IMR-90 (cell line): Measurements from ENCODE around the gene DNAJC17. TPM values are rescaled to one million over a fixed set of nuclear protein-coding genes. Genes with fewer than 3 reads are reported as not detected.

Source experiments
- ATAC-seq: fragments of 200-7000 bp; cut with Tn5 transposase; 2 replicates; pipeline ENCODE4 v1.9.1; 2020; ENCODE audit warnings: low read depth, mild to moderate bottlenecking, moderate library complexity
- BruUV-seq: library from RNA; stranded (reverse); fragments of 400-500 nt; replicated peaks from 2 replicates; lab custom pipeline; 2021; lab: Mats Ljungman, UMichigan
- CTCF ChIA-PET: fragments of 300-600 bp; formaldehyde crosslinking; extraction: SDS; loops from one replicate; lab custom pipeline; 2021; ENCODE audit warnings: antibody characterized with exemption; lab: Yijun Ruan, JAX
- POLR2A ChIA-PET: fragments of 300-600 bp; sonication (Branson Sonifier 250); formaldehyde crosslinking; loops from one replicate; lab custom pipeline; 2022; ENCODE audit warnings: antibody characterized with exemption; ENCODE audit not compliant: unreplicated experiment; lab: Charles Lee
- DNase-seq: peaks from one replicate; pipeline ENCODE4 v3.0.0; 2013
- H2AFZ ChIP-seq: replicated peaks from 2 replicates; pipeline ENCODE3; 2013; ENCODE audit warnings: low read length, mild to moderate bottlenecking; ENCODE audit not compliant: poor library complexity
- H2AK5ac ChIP-seq: 2 replicates; pipeline ENCODE4 v1.6.1; 2013; ENCODE audit warnings: low read depth, low read length, inconsistent platforms
- H2AK9ac ChIP-seq: replicated peaks from 2 replicates; pipeline ENCODE3; 2013; ENCODE audit warnings: mild to moderate bottlenecking, low read depth, low read length, moderate library complexity; ENCODE audit not compliant: poor library complexity
- H2BK120ac ChIP-seq: 2 replicates; pipeline ENCODE4 v1.6.1; 2013; ENCODE audit warnings: low read depth, low read length, inconsistent platforms
- H2BK15ac ChIP-seq: 3 replicates; pipeline ENCODE4 v1.6.1; 2013; ENCODE audit warnings: low read depth, low read length, inconsistent platforms
- H2BK20ac ChIP-seq: 2 replicates; pipeline ENCODE4 v1.6.1; 2013; ENCODE audit warnings: low read depth, mild to moderate bottlenecking, inconsistent platforms, low read length, moderate library complexity
- H2BK5ac ChIP-seq: 2 replicates; pipeline ENCODE4 v1.6.1; 2013; ENCODE audit warnings: mild to moderate bottlenecking, low read depth, low read length, inconsistent platforms; ENCODE audit not compliant: poor library complexity, severe bottlenecking
- H3K14ac ChIP-seq: replicated peaks from 2 replicates; pipeline ENCODE4 v1.6.1; 2013; ENCODE audit warnings: low read depth, low read length, inconsistent platforms
- H3K18ac ChIP-seq: 2 replicates; pipeline ENCODE4 v1.6.1; 2013; ENCODE audit warnings: low read depth, low read length, control low read depth
- H3K23ac ChIP-seq: 2 replicates; pipeline ENCODE4 v1.6.1; 2013; ENCODE audit warnings: low read depth, low read length, inconsistent platforms
- H3K27ac ChIP-seq: 2 replicates; pipeline ENCODE4 v1.5.1; 2013; ENCODE audit warnings: mild to moderate bottlenecking, control low read depth, low read length; ENCODE audit not compliant: insufficient read depth
- H3K27me3 ChIP-seq: 2 replicates; pipeline ENCODE4 v1.6.1; 2013; ENCODE audit warnings: low read length; ENCODE audit not compliant: control insufficient read depth, insufficient read depth
- H3K36me3 ChIP-seq: 2 replicates; pipeline ENCODE4 v1.6.1; 2013; ENCODE audit warnings: low read length, mixed read lengths; ENCODE audit not compliant: control insufficient read depth, insufficient read depth
- H3K4ac ChIP-seq: 2 replicates; pipeline ENCODE4 v1.6.1; 2013; ENCODE audit warnings: low read depth, low read length, inconsistent platforms
- H3K4me1 ChIP-seq: 2 replicates; pipeline ENCODE4 v1.6.1; 2013; ENCODE audit warnings: low read length, mixed read lengths; ENCODE audit not compliant: control insufficient read depth, insufficient read depth
- H3K4me2 ChIP-seq: 2 replicates; pipeline ENCODE4 v1.6.1; 2013; ENCODE audit warnings: low read depth, mild to moderate bottlenecking, control low read depth, low read length, moderate library complexity
- H3K4me3 ChIP-seq: 2 replicates; pipeline ENCODE4 v1.5.1; 2013; ENCODE audit warnings: low read depth, mild to moderate bottlenecking, control low read depth, low read length, moderate library complexity; ENCODE audit not compliant: insufficient read depth
- H3K56ac ChIP-seq: 2 replicates; pipeline ENCODE4 v1.6.1; 2013; ENCODE audit warnings: low read length, inconsistent platforms; ENCODE audit not compliant: insufficient read depth; ENCODE audit errors: extremely low read depth
- H3K79me1 ChIP-seq, 2 experiments: 2 replicates each; pipeline ENCODE4 v1.6.1; 2013; ENCODE audit warnings: low read length in 2 of 2, inconsistent platforms in 1 of 2, low read depth in 1 of 2
- H3K9ac ChIP-seq: 2 replicates; pipeline ENCODE4 v1.6.1; 2013; ENCODE audit warnings: low read depth, low read length, control low read depth
- H3K9me1 ChIP-seq: 2 replicates; pipeline ENCODE4 v1.6.1; 2013; ENCODE audit warnings: low read length, inconsistent platforms; ENCODE audit not compliant: insufficient read depth
- H3K9me3 ChIP-seq: 2 replicates; pipeline ENCODE4 v1.6.1; 2013; ENCODE audit warnings: low read length; ENCODE audit not compliant: control insufficient read depth, insufficient read depth
- H4K20me1 ChIP-seq: 2 replicates; pipeline ENCODE4 v1.6.1; 2013; ENCODE audit warnings: low read length, inconsistent platforms; ENCODE audit not compliant: insufficient read depth
- H4K5ac ChIP-seq: 2 replicates; pipeline ENCODE4 v1.6.1; 2013; ENCODE audit warnings: mild to moderate bottlenecking, low read depth, low read length, control low read depth
- H4K8ac ChIP-seq, 2 experiments: 2 replicates each; pipeline ENCODE4 v1.6.1; 2013; ENCODE audit warnings: low read depth in 2 of 2, low read length in 2 of 2, control low read depth in 1 of 2, inconsistent platforms in 1 of 2
- H4K91ac ChIP-seq: 2 replicates; pipeline ENCODE4 v1.6.1; 2013; ENCODE audit warnings: low read depth, low read length, inconsistent platforms; ENCODE audit not compliant: insufficient read depth
- CEBPB ChIP-seq: IDR thresholded peaks from 2 replicates; pipeline ENCODE4 v1.6.1; 2012; ENCODE audit warnings: low read depth, low read length, improper control_type of control experiment
- MXI1 ChIP-seq: IDR thresholded peaks from 2 replicates; pipeline ENCODE4 v1.6.1; 2012; ENCODE audit warnings: low read depth, mild to moderate bottlenecking, low read length, moderate library complexity, borderline replicate concordance
- NFE2L2 ChIP-seq: fragments of 150-350 bp; IDR thresholded peaks from 2 replicates; pipeline ENCODE4 v1.6.1; 2016; ENCODE audit warnings: low read depth, mild to moderate bottlenecking, low read length
- POLR2A ChIP-seq: IDR thresholded peaks from 2 replicates; pipeline ENCODE4 v1.6.1; 2012; ENCODE audit warnings: mild to moderate bottlenecking, low read depth, low read length
- WGBS, 2 experiments: methylation state at CpG; one replicate each; pipeline versions ENCODE4 v1.1.5 to v1.1.7; 2013; ENCODE audit warnings: missing lambda C conversion rate in 2 of 2; ENCODE audit not compliant: insufficient read length in 1 of 2; ENCODE audit errors: extremely low coverage in 2 of 2; 5-methylcytosine and 5-hydroxymethylcytosine counted together
- dilution Hi-C: fragments of 300-500 bp; cut with HindIII; formaldehyde crosslinking; loops from one replicate; pipeline ENCODE4 v1.14.3; 2018; ENCODE audit warnings: low sequenced_read_pairs; ENCODE audit not compliant: unreplicated experiment
- in situ Hi-C: fragments of 300-500 bp; cut with MboI; formaldehyde crosslinking; loops from 3 replicates; pipeline ENCODE4 v1.14.3; 2019; ENCODE audit warnings: low sequenced_read_pairs, inconsistent platforms, mixed read lengths
- intact Hi-C: fragments of 100-400 bp; cut with micrococcal nuclease; formaldehyde crosslinking; loops from 2 replicates; pipeline ENCODE4 v1.10.0; 2022
- polyA plus RNA-seq, 3 experiments: library from polyadenylated mRNA; depleted of rRNA; stranded (reverse); fragments of >200 nt; gene quantifications; 2 replicates each; pipeline ENCODE4 v1.2.3, GENCODE V29; 2012; ENCODE audit warnings: low replicate concordance in 1 of 3
- total RNA-seq: library from RNA; depleted of rRNA; stranded (reverse); fragments of >200 nt; gene quantifications from 2 replicates; pipeline ENCODE4 v1.2.3, GENCODE V29; 2012

Gene DNAJC17
- total and polyA plus RNA-seq, 2 of the 4 experiments (the other 2 are of a cell fraction), result 58.6 to 107 TPM

DNA sequence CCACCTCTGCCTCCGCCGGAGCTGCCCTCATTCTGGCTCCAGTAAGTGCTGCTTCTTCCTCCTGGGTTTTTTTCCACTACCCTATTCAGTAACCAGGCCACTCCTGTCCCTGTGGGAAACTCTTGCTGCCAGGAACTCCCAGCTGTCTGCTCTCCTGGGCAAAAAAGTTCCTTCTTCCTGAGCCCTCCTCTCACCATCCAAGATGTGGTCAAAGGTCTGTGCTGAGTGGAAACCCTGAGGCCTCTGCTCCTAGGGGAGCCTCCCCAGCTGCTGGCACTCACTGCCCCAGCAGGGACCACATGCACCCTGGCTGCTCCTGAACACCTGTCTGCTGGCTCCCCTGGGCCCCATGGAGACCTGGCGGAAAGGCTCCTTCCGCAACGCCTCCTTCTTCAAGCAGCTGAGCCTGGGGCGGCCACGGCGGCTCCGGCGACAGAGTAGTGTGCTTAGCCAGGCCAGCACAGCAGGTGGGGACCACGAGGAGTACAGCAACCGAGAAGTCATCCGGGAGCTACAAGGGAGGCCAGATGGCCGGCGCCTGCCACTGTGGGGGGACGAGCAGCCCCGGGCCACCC is 37.0 kb downstream of the DNAJC17 start:
- Histone ChIP-seq H3K9ac (no peak overlapping the region), H2BK120ac (no peak overlapping the region), H3K36me3 (peaks cover 39% of the 10 kb centered on the region), H3K27me3 (no peaks in the 10 kb centered on the region), H2BK5ac (no peak overlapping the region), H3K79me1 (no peaks in the 10 kb centered on the region; a peak in 1 of 4 replicates), H2AK9ac (no peak overlapping the region), H4K91ac (no peak overlapping the region), H3K9me3 (no peaks in the 10 kb centered on the region), H3K4me1 (peaks cover 14% of the 10 kb centered on the region), H3K9me1 (peaks cover 12% of the 10 kb centered on the region), H3K14ac (no peak overlapping the region), H3K23ac (no peak overlapping the region), H2AK5ac (no peak overlapping the region), H4K8ac (no peak overlapping the region), H3K4me3 (no peak overlapping the region), H2BK15ac (no peak overlapping the region), H4K5ac (no peak overlapping the region), H2AFZ (no peak overlapping the region), H3K4me2 (no peak overlapping the region), H3K4ac (no peak overlapping the region), H3K56ac (no peak overlapping the region), H3K27ac (no peak overlapping the region), H2BK20ac (no peak overlapping the region), H3K18ac (no peak overlapping the region), H4K20me1 (peaks cover 9% of the 10 kb centered on the region; the same call in 1 of the 2 replicates)
- dilution Hi-C loops, result no loop called here
- DNase-seq, result no peak
- POLR2A ChIA-PET, result no interaction called here
- TF ChIP-seq POLR2A (no peak), CEBPB (no peak), NFE2L2 (no peak), MXI1 (no peak)
- in situ Hi-C loops, result no loop called here
- 86% methylated on average over 14 of the region's 17 CpGs; no CpG with 5 or more reads in 1 of the 2 experiments for WGBS, 2 experiments
- CTCF ChIA-PET, result no interaction called here
- intact Hi-C loops, result no loop called here
- no TSS peak for BruUV-seq
- no peak for ATAC-seq
